Stimulated activated CD4-positive, alpha-beta T cell treated with anti-CD3 and anti-CD28 coated beads, Interleukin-2, amount 100 ng/mL, for 4 hours (primary cell): Measurements from ENCODE around the gene RBM47.

Experiments
- DNase-seq: peaks from one replicate; pipeline ENCODE4 v3.0.0-alpha.2; 2020; ENCODE audit warnings: low read depth

The RBM47 gene

DNA sequence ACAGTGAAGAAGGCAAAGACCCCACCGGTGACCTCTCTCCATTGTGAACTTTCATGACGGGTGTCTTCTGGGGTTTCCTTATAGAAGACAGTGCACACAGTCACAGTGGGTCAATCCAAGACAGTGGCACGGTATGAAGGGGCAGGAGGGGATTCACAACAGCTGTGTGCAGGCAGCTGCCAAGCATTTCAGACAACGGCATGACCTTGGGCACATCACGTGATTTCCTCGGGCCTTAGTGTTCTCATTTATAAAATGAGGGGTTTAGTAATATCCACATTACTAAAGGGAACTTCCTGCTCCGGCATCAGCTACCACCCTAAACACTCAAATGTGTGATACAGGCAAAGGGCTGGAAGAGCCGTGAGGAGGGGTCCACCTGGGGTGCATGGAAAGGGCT, 42.9 kb downstream of the RBM47 start:
- DNase-seq: no peak

DNA sequence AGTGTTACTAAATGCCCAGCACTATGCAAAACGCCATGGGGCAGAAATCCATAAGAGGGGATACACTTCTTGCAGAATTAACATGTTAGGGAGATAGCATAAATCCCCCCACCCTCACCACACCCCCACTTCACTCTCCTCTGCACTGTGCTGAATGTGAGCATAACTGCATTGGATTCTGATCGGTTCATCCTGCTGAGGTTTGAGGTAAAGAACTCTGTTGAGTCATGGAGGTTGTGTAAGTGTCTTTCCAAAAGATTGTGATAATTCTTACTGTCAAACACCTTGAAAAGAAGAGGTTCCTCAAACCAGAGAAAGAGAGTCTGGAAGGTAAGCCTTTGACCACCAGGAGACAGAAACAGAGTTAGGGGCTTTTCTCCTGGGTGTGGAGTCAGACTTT, 43.6 kb downstream of the RBM47 start:
- DNase-seq: no peak

DNA sequence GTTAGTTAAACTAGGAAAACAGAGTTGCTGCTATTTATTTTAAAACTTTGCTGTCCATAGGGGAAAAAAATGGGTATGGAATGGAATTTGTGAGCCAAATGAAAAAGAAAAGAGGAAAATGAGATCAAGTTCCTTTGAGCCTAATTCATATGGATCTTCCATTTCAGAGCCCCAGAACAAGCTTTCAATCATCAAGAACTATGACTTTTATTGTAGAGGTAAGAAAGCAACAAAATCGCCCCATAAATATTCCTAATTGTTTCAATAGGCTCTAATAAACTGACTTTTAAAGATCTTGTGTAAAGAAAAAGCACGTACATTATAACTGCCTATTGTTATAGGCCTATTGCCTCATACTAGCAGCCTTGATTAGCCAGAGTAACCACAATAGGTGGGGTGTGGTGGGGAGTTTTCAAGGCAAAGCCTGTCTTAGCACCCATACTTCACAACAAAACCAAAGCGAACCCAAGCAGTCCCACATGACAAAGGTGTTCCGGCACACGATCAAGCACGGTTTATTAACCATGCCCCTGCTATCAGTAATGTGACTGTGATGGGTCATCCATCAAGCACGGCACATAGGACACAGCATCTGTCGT, 44.4 kb downstream of the RBM47 start:
- no peak for DNase-seq

DNA sequence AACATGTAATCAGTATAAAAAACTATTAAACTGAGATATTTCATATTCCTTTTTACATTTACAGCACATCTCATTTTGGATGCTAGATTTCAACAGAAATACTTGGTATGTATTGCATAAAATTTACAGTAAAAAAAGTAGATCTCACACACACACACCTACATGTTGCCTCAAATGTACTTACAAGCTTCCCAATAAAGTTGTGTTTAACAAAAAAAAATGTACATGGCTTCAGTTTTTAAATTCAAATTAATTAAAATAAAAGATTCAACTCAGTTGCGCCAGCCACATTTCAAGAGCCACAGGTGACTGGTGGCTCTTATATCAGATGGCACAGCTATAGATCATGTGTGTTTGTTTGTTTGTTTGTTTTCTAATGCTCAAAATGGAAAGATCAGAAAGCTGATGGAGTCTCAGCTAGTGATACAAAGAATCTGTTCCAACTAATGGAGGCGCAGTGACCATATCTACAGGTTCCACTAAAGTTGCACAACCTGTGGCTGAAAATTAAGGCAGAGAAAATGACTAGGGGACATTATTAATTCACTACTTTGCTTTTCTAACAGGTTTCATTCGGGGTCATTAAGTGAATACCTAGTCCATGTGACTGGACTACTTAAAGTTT, 45.0 kb downstream of the RBM47 start:
- no peak for DNase-seq

DNA sequence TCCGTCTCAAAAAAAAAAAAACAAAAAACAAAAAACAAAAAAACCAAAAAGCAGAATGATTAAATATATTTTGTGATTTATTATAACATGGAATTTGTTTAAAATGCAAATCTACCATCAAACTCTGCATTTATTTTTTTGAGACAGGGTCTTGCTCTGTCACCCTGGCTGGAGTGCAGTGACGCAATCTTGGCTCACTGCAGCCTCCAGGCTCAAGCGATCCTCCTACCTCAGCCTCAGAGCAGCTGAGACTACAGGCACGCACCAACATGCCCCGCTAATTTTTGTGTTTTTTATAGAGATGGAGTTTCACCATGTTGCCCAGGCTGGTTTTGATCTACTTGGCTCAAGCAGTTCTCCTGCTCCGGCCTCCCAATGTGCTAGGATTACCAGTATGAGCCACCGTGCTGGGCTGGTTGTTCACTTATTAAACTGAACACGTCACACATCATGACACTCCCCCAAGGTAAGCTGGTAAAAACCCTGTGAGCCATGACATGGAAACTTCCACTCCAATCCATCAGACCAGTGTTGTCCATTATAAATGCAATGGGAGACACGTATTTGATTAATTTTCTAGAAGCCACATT, 45.7 kb downstream of the RBM47 start:
- DNase-seq: no peak

DNA sequence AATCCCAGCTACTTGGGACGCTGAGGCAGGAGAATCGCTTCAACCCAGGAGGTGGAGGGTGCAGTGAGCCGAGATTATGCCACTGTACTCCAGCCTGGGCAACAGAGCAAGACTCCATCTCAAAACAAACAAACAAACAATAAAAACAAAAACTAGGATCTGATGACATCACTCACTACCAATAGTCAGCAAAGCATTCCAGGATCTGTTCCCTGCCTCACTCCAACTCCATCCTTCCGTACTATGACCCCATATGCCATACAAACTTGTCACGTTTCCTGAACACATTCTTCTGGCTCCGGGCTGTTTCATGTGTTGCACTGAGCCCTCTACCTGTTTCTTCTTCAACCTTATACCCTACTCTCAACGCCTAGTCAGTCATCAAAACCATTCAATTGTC, 47.3 kb downstream of the RBM47 start:
- no peak for DNase-seq

DNA sequence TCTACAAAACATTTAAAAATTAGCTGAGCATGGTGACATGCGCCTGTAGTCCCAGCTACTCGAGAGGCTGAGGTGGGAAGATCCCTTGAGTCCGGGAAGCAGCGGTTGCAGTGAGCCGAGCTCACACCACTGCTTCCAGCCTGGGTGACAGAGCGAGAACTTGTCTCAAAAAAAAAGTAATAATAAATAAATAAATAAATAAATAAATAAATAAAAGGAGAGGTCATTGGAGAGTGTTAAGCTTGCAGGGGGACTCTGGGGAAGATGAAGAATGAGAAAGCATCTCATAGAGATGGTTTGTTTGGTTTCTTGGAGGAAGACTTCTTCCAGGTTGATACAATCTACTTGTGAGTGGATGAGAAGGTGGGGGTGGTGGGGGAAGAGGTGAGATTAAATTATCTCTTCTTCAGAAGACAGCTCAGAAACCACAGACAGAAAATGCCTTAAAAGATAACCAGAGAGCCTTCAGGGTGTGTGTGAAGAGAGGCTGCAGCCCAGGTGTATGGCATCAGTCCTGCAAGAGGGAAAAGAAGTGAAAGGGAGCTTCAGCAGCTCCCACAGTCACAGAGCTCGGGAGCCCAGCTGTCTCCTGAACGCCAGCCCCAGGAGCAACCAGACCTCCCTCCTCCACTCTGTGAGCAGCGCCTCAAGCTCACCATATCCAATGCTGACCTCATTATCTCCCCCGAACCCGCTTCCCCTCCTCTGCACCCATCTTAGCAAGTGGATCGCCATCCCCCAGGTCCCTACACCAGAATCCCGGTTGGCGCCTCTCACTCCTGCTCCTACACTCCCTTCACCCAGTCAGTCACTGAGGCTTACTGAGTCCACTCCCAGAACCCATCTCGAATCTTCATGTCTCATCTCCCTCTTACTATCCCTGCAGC, 48.2 kb downstream of the RBM47 start:
- DNase-seq: no peak

DNA sequence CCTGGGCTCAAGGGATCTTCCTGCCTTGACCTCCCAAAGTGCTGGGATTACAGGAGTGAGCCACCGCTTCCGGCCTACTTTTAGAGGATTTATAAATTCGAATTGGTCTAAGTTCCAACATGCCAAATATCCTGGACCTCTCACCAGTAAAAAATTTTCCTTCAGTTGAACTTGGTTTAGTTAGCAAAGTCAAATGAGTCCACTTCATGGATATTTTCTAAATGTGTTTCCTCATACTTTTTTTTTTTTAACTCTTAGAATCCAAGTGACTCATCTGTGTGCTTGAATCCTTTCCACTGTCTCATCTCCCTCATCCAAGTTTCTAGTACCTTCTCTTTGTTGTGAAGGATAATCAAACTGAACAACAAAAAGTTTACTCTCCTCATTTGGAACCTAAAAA, 49.7 kb downstream of the RBM47 start:
- DNase-seq: no peak

DNA sequence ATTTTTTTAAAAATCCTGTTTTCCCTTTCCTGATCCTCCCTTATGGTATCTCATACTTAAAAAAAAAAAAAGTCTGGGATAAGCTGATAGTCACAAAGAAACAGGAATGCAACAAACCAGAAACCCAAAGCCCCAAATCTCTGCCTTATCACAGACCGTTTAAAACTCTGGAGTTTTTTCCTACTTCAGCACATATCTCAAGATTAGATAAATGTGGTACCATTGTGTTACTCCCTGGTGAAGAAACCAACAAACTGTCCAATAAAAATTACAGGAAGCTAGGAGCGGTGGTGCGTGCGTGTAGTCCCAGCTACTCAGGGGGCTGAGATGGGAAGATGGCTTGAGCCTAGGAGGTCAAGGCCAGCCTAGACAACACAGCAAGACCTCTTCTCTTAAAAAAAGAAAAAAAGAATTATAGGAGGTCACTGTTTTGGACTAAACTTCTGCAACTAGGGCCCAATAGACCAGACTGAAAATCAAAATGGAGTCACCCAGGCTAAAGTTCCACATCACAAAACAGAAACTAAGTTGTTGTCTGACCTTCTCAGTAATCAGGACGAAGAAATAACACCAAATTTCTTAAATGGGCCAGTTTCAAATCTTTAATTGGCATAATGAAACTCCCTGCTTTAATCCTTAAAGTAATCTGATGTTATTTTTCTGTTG, 51.9 kb downstream of the RBM47 start:
- DNase-seq: no peak

DNA sequence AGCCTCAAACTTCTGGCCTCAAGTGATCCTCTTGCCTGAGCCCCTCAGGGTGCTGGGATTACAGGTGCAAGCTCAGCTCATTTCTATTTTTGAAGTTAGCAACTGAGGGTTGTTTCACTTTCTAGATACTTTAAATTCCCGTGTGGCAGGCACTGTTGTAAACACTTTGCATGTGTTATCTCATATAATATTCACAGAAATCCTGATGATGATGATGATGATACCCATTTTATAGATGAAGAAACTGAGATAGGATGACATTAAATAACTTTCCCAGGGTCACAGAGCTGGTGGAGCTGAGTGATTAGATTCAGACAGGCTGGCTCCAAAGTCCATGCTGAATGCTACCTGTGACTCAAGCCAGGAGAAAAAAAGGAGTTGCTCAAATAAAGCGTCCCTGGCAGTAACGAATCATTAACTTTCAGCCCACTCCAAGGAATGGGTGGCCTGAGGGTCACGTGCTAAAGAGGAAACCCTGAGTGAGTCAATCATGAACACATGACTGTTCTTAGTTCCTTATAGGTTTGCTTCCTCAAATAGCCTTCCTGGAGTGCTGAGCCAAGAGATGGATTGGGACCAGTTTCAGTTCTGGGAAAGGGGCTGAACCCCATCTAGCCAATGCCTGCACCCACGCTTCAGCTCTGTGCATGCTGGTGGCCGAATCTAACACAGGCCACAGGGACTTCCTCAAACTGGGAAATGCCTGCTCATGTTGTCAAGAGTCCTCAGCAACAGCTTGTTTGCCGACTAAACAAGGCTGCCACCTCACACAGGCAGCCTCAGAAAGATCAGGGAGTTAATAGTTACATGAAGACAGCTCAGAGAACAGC, 52.8 kb downstream of the RBM47 start:
- no peak for DNase-seq

DNA sequence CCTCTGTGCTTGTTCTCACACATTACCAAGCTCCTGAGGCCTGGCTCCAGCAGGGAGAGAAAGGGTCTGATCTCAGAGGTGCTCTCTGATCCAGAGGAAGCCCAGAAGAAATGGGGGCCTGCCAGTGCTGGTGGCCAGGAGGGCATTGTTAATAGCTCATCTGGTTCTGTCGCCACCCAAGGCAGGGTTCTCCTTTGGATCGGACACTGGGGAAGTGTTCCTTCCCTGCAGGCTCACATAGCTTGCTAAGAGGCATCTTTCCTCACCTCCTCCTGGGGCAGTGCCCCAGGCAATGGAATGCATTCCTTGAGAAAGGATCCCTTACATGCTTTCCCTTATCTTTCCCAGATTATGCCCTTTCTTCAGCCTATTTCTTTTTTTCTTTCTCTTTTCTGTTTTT, 53.8 kb downstream of the RBM47 start:
- DNase-seq: no peak

DNA sequence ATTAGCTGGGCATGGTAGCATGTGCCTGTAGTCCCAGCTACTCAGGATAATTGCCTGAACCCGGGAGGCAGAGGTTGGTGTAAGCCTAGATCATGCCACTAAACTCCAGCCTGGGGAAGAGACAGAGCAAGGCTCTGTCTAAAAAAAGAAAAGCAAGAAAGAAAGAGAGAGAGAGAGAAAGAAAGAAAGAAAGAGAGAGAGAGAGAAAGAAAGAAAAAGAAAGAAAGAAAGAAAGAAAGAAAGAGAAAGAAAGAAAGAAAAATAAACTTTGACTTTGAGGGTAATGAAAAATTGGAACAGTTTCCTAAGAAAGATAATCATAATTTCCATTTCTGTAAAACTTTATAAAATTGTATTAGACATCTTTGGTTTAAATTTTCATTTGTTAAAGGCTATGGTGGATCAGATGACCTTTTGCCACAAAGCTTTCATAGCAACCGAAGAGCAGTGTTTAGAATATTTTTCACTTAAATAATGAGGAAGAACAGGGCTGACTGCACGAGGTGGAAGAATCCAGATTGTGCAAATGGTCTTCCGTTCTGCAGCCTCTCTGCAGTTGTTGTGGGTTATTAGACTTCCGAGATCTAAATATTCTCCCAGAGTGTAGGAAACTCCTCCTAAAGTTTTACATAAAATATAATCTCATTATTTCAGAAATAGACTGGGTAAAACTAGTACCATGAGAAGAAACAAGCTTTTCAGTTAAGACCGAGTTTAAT, 55.9 kb downstream of the RBM47 start:
- DNase-seq: no peak

DNA sequence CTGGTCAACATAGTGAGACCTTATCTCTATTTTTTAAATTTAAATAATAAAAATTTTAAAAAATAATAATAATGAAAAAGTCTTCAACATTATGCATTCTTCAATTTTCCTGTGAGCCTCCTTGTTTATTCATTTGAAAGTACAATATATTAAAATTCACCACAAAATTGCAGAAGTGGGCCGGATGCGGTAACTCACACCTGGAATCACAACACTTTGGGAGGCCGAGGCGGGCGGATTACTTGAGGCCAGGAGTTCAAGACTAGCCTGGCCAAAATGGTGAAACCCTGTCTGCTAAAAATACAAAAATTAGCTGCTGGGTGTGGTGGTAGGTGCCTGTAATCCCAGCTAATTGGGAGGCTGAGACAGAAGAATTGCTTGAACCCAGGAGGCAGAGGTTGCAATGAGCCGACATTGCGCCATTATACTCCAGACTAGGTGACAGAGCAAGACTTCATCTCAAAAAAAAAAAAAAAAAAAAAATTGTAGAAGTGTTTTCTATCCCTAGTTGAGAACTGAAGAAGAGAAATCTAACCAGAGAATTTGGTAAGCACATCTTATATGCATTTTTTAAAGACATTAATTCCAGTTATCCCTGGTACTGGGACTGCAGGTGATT, 56.9 kb downstream of the RBM47 start:
- no peak for DNase-seq

DNA sequence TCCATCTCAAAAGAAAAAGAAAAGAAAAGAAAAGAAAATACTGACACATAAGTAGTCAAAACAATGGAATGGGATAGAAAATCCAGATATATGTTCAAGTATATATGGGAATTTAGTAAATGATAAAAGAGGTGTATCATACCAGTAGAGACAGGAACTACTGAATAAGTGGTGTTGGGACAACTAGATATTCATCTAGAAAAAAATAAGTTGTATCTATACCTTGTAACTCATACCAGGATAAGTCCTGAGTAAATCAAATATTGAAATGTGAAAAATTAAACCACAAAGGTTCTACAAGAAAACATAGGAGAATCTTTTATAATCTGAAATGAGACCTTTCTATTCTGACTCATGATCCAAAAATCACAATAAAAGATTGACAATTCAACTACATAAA, 58.5 kb downstream of the RBM47 start:
- no peak for DNase-seq

DNA sequence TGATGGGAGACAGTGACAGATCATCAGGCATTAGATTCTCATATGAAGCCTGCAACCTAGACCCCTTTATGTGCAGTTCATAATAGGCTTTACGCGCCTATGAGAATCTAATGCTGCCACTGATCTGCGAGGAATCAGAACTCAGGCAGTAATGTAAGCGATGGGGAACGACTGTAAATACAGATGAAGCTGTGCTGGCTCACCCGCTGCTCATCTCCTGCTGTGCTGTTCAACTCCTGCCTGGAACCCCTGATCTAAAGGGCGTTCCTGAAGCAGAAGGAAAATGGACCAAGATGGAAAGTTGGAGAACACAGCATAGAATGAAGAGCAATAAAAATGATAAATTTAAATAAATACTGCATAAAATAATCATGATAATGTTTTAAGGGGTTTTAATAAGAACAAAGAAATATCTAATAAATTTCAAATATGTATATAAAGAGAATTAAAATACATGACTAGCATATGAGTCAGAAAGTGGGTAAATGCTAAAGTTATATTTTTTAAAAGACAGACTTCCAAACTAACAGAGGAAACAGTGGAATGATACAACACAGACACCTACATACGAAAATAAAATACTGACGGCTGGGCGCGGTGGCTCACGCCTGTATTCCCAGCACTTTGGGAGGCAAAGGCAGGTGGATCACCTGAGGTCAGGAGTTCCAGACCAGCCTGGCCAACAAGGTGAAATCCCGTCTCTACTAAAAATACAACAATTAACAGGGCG, 59.2 kb downstream of the RBM47 start:
- DNase-seq: no peak

DNA sequence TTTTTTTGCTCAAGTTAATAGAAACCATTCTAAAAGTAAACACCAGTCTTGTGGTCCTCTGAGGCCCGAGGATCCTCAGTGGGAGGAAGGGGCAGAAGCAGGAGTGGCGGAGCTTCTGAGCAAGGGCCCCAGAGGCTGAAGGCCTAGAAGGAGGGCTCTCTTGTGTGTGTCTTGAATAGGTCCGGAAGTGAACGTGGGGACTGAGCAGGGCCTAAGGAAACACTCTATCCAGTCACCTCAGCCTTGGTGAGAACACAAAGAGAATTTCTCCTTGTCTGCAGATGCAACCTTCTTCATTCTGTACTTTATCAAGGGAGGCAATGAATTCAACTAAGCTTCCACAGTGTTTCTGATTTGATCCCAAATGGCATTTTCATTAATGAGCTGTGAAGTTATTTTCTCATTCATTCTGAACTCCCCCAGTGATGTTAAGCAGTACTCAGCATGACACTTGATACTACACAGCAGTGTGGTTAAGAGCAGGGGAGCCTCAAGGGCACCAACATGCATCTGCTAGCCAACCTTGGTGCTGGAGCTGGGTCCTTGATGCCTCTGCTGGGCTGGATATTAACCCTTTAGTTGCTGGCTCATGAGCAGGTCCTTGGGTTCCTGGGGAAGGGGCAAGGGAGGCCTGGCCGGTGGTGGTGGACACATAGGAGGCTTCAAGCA, 64.7 kb downstream of the RBM47 start:
- DNase-seq: no peak

DNA sequence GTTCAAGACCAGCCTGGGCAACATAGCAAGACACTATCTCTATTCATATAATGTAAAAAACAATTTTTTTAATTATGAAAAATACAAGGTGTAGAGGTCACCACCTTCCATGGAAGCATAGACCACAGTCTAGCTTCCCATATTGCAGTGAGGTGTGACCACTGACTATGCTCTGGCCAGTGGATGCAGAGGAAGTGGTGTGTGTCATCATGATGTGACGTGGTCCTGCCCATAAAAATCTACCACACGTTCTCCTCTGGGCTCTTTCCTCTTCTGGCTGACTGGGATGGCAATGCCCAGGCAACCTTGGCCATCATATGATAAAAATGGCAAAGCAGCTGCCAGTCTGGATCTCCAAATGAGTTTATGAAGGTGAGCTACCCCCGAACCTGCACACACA, 65.7 kb downstream of the RBM47 start:
- no peak for DNase-seq

DNA sequence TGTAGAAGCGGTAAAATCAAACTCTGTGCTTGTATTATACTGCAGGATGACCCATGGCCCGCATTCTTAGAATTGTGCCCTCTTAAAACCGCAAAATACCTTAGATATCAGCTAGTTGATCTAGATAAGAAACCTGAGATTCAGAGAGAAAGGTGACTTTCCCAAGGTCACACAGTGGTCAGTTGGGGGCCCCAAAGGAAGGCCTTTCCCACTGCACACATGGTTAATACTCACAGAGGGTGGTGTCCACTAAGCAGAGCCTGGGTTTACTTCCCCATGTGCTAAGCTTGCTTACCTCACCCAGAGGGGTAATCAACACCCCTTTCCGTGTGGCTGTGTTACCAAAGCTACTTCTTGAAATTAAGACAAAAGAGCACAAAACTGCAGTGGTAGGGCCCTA, 66.3 kb downstream of the RBM47 start:
- DNase-seq: no peak

DNA sequence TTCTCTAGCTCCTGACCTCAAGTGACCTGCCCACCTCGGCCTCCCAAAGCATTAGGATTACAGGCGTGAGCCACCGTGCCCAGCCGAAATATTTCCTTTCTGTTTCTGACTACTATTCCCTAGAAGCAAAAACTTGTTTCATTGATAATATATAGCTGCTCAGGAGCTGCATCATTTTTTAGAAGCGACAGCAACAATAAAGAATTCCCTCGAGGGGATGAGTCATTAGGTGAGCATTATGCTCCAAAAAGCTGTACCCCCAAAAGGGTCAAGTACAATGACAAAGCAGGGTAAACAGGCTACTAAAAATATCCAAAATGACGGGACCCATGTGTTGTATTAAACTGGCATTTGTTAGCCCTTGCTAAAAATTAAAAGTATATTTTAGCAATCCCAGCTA, 67.0 kb downstream of the RBM47 start:
- no peak for DNase-seq
